GM12878 (cell line): ENCODE data around the gene S1PR1. TPM values are rescaled to one million over a fixed set of nuclear protein-coding genes. Genes with fewer than 3 reads are reported as not detected.

Source experiments
- ATF2 ChIP-seq: IDR thresholded peaks from 2 replicates; pipeline ENCODE4 v1.6.1; 2012; ENCODE audit warnings: low read length, inconsistent platforms
- BCLAF1 ChIP-seq: fragments of 450-650 bp; IDR thresholded peaks from 2 replicates; pipeline ENCODE4 v1.6.1; 2017; ENCODE audit warnings: antibody characterized with exemption, mild to moderate bottlenecking, moderate library complexity
- BHLHE40 ChIP-seq, 2 experiments: fragments of 450-650 bp in 1 of 2; IDR thresholded peaks; 2 replicates each; pipeline ENCODE4 v1.6.1; 2011 to 2017; ENCODE audit warnings: low read depth in 2 of 2, borderline replicate concordance in 1 of 2, improper control_type of control experiment in 1 of 2, low read length in 1 of 2, mild to moderate bottlenecking in 1 of 2
- CBFB ChIP-seq: IDR thresholded peaks from 2 replicates; pipeline ENCODE4 v1.6.1; 2016; ENCODE audit warnings: antibody characterized with exemption, low read depth
- CEBPB ChIP-seq, 2 experiments: fragments of 150-350 bp in 1 of 2; IDR thresholded peaks; 2 replicates each; pipeline ENCODE4 v1.6.1; 2012 to 2014; ENCODE audit warnings: low read depth in 2 of 2, low read length in 2 of 2, borderline replicate concordance in 1 of 2, inconsistent platforms in 1 of 2
- CHD2 ChIP-seq: IDR thresholded peaks from 2 replicates; pipeline ENCODE4 v1.6.1; 2011; ENCODE audit warnings: low read depth, low read length, improper control_type of control experiment, borderline replicate concordance
- DPF2 ChIP-seq: fragments of 450-650 bp; IDR thresholded peaks from 2 replicates; pipeline ENCODE4 v1.6.1; 2017; ENCODE audit warnings: mild to moderate bottlenecking
- FOXM1 ChIP-seq: IDR thresholded peaks from 2 replicates; pipeline ENCODE4 v1.6.1; 2012; ENCODE audit warnings: low read depth, mild to moderate bottlenecking, inconsistent platforms, low read length, moderate library complexity
- GATAD2B ChIP-seq: fragments of 450-650 bp; conservative IDR thresholded peaks from 2 replicates; pipeline ENCODE4 v1.6.1; 2017; ENCODE audit warnings: low read depth, mild to moderate bottlenecking, moderate library complexity
- HCFC1 ChIP-seq: fragments of 150-350 bp; IDR thresholded peaks from 2 replicates; pipeline ENCODE4 v1.6.1; 2014; ENCODE audit warnings: low read length
- IRF4 ChIP-seq: IDR thresholded peaks from 2 replicates; pipeline ENCODE4 v1.6.1; 2011; ENCODE audit warnings: low read depth, low read length
- MEF2A ChIP-seq: IDR thresholded peaks from 2 replicates; pipeline ENCODE4 v1.6.1; 2011; ENCODE audit warnings: low read depth, mild to moderate bottlenecking, low read length, moderate library complexity; ENCODE audit not compliant: insufficient read depth
- MTA2 ChIP-seq: fragments of 450-650 bp; IDR thresholded peaks from 2 replicates; pipeline ENCODE4 v1.6.1; 2016; ENCODE audit warnings: low read depth, mild to moderate bottlenecking, moderate library complexity
- MTA3 ChIP-seq: IDR thresholded peaks from 2 replicates; pipeline ENCODE4 v1.6.1; 2012; ENCODE audit warnings: low read length, inconsistent platforms, borderline replicate concordance
- NFIC ChIP-seq: IDR thresholded peaks from 2 replicates; pipeline ENCODE4 v1.6.1; 2012; ENCODE audit warnings: low read depth, mild to moderate bottlenecking, inconsistent platforms, low read length, moderate library complexity
- PML ChIP-seq: IDR thresholded peaks from 2 replicates; pipeline ENCODE4 v1.6.1; 2012; ENCODE audit warnings: low read length, inconsistent platforms
- RCOR1 ChIP-seq: conservative IDR thresholded peaks from 2 replicates; pipeline ENCODE4 v1.6.1; 2012; ENCODE audit warnings: low read depth, low read length, improper control_type of control experiment
- SMAD1 ChIP-seq: fragments of 450-650 bp; IDR thresholded peaks from 2 replicates; pipeline ENCODE4 v1.6.1; 2018; ENCODE audit warnings: mild to moderate bottlenecking, low read depth; ENCODE audit not compliant: partially characterized antibody
- SREBF1 ChIP-seq: IDR thresholded peaks from 2 replicates; pipeline ENCODE4 v1.6.1; 2012; ENCODE audit warnings: mild to moderate bottlenecking, low read length
- TCF7 ChIP-seq: IDR thresholded peaks from 2 replicates; pipeline ENCODE4 v1.6.1; 2014; ENCODE audit warnings: antibody characterized with exemption, borderline replicate concordance
- YY1 ChIP-seq: IDR thresholded peaks from 2 replicates; pipeline ENCODE4 v1.6.1; 2011; ENCODE audit warnings: low read depth, mild to moderate bottlenecking, low read length
- ZNF592 ChIP-seq: fragments of 450-650 bp; IDR thresholded peaks from 2 replicates; pipeline ENCODE4 v1.6.1; 2017; ENCODE audit warnings: mild to moderate bottlenecking, moderate library complexity
- polyA plus RNA-seq, 11 experiments: library from polyadenylated mRNA; depleted of rRNA in 4 of 11; unstranded in 6 of 11; stranded (reverse) in 5 of 11; fragments of >200 nt; fragmentation: Nextera tagmentation in 4 of 11; fragmentation: Illumina TruSeq in 1 of 11; extraction: Ambion mirVana in 4 of 11; extraction: Trizol in 1 of 11; gene quantifications; 1 replicate in 1 of 11; 2 replicates in 10 of 11; pipeline versions ENCODE4 v1.2.1 to v1.2.3, GENCODE V29; 2011 to 2016; ENCODE audit warnings: inconsistent platforms in 2 of 11, missing spikeins in 2 of 11, low read depth in 1 of 11
- total RNA-seq, 4 experiments: library from RNA; depleted of rRNA in 3 of 4; stranded (reverse); fragments of >200 nt in 3 of 4; fragmentation: Illumina TruSeq in 1 of 4; extraction: Trizol in 1 of 4; gene quantifications; 2 replicates each; pipeline versions ENCODE4 v1.2.1 to v1.2.3, GENCODE V29; 2013 to 2021

The S1PR1 gene
- total and polyA plus RNA-seq, 10 of the 15 experiments (the other 5 are each of a cell fraction or from before 2014, with no cell fraction given) = 3.8 to 59.4 (median 30.7) TPM

- TF ChIP-seq ZNF592 (no peak), RCOR1 (no peak), CBFB (peak; percentile 75), FOXM1 (peak; percentile 89), MTA3 (peak; percentile 71; the same call in 1 of the 2 replicates), HCFC1 (no peak), ATF2 (peak; percentile 85), BHLHE40 (IDR thresholded peaks at IDR 0.05; ENCODE audit: borderline replicate concordance in 1 of 2, low read depth in 2 of 2, low read length in 1 of 2) (peak; percentile 95 to 97), GATAD2B (0 out of 2 replicates have a peak, but pooled peaks have one; percentile 31), BCLAF1 (no peak), YY1 (peak; percentile 40; the same call in 1 of the 2 replicates), MTA2 (peak; percentile 58), CHD2 (no peak), PML (0 out of 2 replicates have a peak, but pooled peaks have one; percentile 42), TCF7 (peak; percentile 46; the same call in 1 of the 2 replicates), SREBF1 (no peak), DPF2 (0 out of 2 replicates have a peak, but pooled peaks have one; percentile 69), NFIC (peak; percentile 91), MEF2A (peak; percentile 93), IRF4 (0 out of 2 replicates have a peak, but pooled peaks have one; percentile 54), SMAD1 (no peak), CEBPB (IDR thresholded peaks at IDR 0.05; ENCODE audit: borderline replicate concordance in 1 of 2, low read depth in 2 of 2, low read length in 2 of 2) (0 out of 4 replicates have a peak, but pooled peaks of 1 of the 2 experiments have one; percentile 22)
These were observed 10.8 kb downstream of the S1PR1 start (continued) for GRCh38 chr1:101247404-101248287.
